Activated naive CD4-positive, alpha-beta T cell treated with anti-CD3 and anti-CD28 coated beads, Interleukin-2, amount 50 U/mL, for 72 hours (primary cell): ENCODE measurements around the gene SPATA46. TPM values are rescaled to one million over a fixed set of nuclear protein-coding genes. Genes with fewer than 3 reads are reported as not detected.
A peak's percentile ranks its signal among the peaks of the same experiment; 100 is the strongest.
"Not testable (repeated sequence)": the region's sequence is repeated elsewhere in the genome, so short reads cannot be mapped to it uniquely, and the experiment has no call there.

ENCODE experiments used
- ATAC-seq, 2 donors: fragments of 150-1000 bp; cut with Tn5 transposase; 2 replicates each; pipeline ENCODE4 v1.10.0; 2021; ENCODE audit warnings: mild to moderate bottlenecking in 2 of 2, moderate library complexity in 2 of 2
- DNase-seq, 2 donors: peaks; one replicate each; pipeline ENCODE4 v3.0.0; 2021 to 2022; ENCODE audit warnings: low spot score in 2 of 2
- H3K27ac Mint-ChIP-seq, 2 donors: one replicate each; pipeline ENCODE4 v1.8.0; 2022; ENCODE audit warnings: mild to moderate bottlenecking in 2 of 2, mixed read lengths in 2 of 2
- H3K36me3 Mint-ChIP-seq, 2 donors: one replicate each; pipeline ENCODE4 v1.8.0; 2022; ENCODE audit warnings: mixed read lengths in 2 of 2
- H3K9me3 Mint-ChIP-seq, 2 donors: one replicate each; pipeline ENCODE4 v1.8.0; 2022; ENCODE audit warnings: mixed read lengths in 2 of 2
- total RNA-seq, 2 donors: library from RNA; stranded (reverse); gene quantifications; one replicate each; pipeline ENCODE4 v1.2.3, GENCODE V29; 2022

SPATA46 gene, protein sequence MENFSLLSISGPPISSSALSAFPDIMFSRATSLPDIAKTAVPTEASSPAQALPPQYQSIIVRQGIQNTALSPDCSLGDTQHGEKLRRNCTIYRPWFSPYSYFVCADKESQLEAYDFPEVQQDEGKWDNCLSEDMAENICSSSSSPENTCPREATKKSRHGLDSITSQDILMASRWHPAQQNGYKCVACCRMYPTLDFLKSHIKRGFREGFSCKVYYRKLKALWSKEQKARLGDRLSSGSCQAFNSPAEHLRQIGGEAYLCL
- not detected for total RNA-seq

DNA sequence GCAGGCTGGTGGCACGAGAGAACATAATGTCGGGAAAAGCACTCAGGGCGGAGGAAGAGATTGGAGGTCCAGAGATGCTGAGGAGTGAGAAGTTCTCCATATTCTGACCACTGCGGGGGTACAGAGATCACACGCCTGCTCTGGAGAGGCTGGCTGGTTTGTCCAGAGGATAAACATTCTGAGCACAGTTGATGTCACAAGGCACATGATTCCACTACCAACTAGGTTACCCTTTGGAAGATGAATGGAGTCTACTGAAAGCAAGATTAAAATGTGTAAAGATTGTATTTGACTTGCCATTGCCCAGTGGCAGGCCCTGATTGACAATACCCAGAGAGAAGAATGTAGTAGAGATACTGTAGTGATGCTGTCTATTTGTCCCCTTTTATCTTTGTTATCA is at the start of gene SPATA46:
Gene SPATA46, minus strand, starts transcription at position 164 of the 400 bp plus-strand sequence. Its CDS starts 64 bp downstream, at position 100.
- DNase-seq, result no peak
- H3K27ac Mint-ChIP-seq, result no peak within 1 kb of the TSS
- no peaks in the 10 kb centered on the region for H3K36me3 Mint-ChIP-seq
- no peaks in the 10 kb centered on the region for H3K9me3 Mint-ChIP-seq
- ATAC-seq, result no peak

DNA sequence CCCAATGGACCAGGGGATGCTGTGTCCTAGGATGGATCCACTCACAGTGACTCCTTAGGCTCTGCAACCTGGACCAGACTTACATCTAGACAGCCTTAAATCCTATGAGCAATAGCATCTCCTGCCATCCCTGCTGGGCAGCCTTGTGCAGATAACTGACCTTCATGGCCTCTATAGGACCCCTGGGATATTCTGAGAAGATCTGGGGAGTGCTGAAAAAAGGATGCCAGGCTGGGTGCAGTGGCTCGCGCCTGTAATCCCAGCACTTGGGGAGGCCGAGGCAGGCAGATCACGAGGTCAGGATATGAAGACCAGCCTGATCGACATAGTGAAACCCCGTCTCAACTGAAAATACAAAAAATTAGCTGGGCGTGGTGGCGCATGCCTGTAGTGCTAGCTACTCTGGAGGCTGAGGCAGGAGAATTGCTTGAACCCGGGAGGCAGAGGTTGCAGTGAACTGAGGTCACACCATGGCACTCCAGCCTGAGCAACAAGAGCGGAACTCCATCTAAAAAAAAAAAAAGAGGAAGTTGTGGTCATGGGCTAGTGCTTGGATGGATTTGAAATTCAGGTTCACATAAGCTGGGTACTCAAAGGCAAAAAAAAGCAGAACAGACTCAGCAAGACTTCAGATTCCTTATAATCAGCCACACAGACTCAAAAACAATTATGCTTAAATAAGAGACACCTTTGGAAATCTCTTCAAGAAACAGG is 46.2 kb upstream of the SPATA46 start:
- DNase-seq (no peak), ATAC-seq (no peak)
- Mint-ChIP-seq H3K9me3 (no peaks in the 10 kb centered on the region), H3K36me3 (no peaks in the 10 kb centered on the region), H3K27ac (no peak overlapping the region)

DNA sequence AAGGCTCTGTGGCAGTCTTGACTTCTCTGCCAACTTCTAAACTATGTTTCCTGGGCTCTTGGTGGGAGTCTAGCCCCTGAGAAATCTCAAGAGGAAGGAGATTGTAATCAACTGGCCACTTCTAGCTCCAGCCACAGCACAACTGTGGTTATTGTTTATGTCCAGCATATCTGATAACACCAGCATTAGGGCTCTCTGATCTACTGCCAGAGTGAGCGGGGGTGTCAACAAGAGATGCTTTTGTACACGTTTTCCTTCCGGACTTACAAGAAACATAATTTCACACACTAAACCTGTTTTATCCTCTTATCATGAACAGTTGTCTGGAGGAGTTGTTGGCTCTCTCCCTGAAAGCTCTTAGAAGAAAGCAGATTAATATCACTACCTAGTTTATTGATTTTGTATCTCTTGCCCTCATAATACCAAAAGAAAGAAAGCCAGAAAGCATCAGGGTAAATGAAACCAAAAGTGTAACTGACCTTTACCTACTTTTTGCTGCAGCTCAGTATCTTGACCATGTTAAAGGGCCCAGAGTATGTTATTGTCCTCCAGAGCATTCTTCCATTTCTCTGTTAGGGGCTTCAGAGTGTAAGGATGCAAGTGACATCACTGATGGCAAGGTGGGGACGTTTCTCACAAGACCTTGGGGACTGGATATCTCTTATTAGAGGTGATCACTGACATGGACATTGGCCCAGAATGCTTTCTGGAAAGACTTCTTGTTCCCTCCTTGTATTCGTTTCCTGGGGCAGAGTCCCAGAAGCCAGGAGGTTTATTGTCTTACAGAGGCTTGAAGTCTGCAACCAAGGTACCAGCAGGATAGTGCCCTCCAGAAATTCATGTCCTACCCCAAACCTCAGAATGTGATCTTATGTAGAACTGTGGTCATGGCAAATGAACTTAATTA is 44.9 kb upstream of the SPATA46 start:
- no peak for DNase-seq
- no peak for ATAC-seq
- H3K36me3 Mint-ChIP-seq, result no peaks in the 10 kb centered on the region
- no peak overlapping the region for H3K27ac Mint-ChIP-seq
- H3K9me3 Mint-ChIP-seq, result no peaks in the 10 kb centered on the region

DNA sequence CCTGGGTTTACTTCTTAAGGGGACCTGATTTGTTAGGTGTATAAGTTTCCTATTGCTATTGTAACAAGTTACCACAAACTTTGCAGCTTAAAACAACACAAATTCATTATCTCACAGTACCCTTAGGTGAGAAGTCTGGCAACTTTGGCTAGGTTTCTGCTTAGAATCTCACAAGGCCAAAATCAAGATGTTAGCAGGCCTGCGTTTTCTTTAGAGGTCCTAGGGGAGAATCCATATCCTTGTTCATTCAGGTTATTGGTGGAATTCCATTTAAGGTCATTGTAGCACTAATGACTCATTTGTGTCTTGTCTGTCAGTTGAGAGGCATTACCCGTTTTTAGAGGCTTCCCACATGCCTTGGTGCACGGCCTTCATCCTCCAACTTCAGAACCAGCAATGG is 43.5 kb upstream of the SPATA46 start:
- ATAC-seq, result no peak

DNA sequence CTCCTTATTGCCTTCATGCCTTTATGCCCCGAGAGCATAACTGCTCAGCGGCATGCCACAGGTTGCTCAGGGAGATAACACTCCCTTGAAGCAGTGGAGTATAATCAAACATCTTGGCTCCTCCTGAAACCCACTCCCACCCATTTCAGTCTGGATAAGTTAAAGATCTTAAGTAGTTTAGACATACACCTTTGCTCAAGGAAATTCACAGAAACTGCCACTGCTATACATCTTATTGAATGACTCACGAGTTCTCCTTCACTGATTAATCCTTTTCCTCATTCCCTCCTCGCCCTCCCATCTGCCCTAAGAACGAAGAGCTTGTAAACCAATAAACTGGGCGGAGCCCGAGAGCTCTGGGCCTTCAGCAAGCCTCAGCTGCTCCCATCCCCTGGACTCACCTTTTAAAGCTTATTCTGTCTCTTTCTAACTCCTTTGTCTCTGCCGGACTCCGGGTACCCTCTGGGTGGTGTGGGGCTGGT is 42.8 kb upstream of the SPATA46 start:
- H3K36me3 Mint-ChIP-seq, H3K9me3 Mint-ChIP-seq, DNase-seq, H3K27ac Mint-ChIP-seq, ATAC-seq: not testable (repeated sequence)

More for the DNA sequence above, 43.5 kb upstream of the SPATA46 start:
- peak overlapping the region in 1 of 2 donors; percentile 4 for H3K27ac Mint-ChIP-seq
- H3K36me3 Mint-ChIP-seq, result no peaks in the 10 kb centered on the region
- H3K9me3 Mint-ChIP-seq, result no peaks in the 10 kb centered on the region
- DNase-seq, result no peak

DNA sequence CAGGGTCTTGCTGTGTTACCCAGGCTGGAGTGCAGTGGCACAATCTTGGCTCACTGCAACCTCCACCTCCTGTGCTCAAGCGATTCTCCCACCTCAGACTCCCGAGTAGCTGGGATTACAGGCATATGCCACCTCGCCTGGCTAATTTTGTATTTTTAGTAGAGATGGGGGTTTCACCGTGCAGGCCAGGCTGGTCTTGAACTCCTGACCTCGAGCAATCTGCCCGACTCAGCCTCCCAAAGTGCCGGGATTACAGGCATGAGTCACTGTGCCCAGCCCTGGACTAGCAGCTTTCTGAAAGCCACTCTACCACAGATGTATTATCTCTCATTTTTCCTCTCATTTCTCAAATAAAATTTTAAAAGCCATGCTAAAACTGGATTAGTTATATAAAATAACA is 41.9 kb upstream of the SPATA46 start:
- not testable (repeated sequence) for ATAC-seq, DNase-seq, H3K9me3 Mint-ChIP-seq, H3K27ac Mint-ChIP-seq, H3K36me3 Mint-ChIP-seq

DNA sequence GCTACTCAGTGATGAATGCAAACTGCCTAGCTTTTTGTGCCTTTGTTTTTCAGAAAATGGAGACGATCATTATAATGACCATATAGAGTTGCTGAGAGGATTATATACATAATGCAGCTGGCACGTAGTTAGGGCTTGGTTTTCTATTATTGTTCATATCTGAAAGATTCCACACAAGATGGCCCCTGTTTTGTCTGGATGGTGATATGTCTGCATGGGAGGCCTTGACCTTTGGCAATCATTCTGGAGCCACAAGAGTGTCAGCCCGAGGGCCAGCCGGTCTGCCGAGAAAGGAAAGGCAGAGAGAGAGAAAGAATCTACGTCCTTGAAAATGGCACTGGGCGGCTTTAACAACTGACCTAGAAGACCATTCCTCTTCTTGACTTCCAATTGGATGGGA is 41.0 kb upstream of the SPATA46 start:
- DNase-seq, result no peak
- ATAC-seq, result no peak
- H3K9me3 Mint-ChIP-seq, result no peaks in the 10 kb centered on the region
- no peak overlapping the region for H3K27ac Mint-ChIP-seq
- no peaks in the 10 kb centered on the region for H3K36me3 Mint-ChIP-seq

DNA sequence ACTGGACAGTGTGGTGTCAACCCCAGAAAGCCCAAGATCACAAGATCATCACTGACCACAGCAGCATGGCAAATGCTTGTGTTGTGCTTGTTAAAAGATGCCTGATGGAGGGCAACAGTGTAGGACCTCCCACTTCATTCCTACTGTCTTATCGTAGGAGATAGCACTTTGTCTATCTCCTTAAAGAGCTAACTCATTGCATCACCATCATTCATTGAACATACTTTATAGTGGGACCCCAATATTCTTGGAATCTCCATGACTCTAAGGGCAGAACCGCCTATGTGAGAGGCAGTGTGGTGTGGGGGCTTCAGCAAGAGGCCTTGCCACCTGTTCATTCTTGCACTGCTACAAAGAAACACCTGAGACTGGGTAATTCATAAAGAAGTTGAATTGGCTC is 40.3 kb upstream of the SPATA46 start:
- no peak for ATAC-seq
- no peak overlapping the region for H3K27ac Mint-ChIP-seq
- no peaks in the 10 kb centered on the region for H3K36me3 Mint-ChIP-seq
- no peaks in the 10 kb centered on the region for H3K9me3 Mint-ChIP-seq
- no peak for DNase-seq

DNA sequence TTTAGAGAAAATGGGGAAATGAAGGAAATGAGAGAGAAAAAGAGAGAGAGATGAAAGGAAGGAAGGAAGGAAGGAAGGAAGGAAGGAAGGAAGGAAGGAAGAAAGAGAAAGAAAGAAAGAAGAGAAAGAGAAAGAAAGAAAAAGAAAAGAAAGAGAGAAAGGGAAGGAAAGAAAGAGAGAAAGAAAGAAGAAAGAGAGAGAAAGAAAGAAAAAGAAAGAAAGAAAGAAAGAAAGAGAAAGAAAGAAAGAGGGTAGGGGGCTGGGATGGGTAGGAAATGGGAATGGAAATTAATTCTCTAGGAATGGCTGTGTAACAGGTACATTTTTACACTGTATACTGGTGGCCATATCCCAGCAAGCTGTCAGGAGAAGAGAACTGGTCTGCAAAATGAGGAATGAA is 39.6 kb upstream of the SPATA46 start:
- H3K9me3 Mint-ChIP-seq, result no peaks in the 10 kb centered on the region
- ATAC-seq, result no peak
- no peaks in the 10 kb centered on the region for H3K36me3 Mint-ChIP-seq
- no peak for DNase-seq
- H3K27ac Mint-ChIP-seq, result no peak overlapping the region

DNA sequence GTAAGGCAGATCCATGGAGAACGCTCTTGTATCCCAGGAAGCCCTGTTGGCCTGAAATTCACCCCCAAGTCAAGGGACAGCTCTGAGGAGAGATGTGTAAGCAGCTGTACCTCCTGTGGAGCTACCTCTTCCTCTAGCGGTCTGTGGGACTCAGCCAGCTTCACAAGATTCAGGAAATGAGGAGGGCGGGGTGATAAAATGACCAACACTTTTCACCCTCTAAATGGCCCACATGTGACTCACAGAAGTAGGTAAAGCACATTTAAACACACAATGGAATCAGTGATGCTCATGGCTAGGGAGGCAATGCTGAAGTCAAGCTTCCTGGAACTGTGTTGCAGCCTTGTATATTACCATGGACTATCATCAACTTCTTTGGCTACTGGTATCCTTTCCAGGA is 35.3 kb upstream of the SPATA46 start, which contains the start of gene SH2D1B:
Gene SH2D1B, minus strand, starts transcription at position 135 of the 400 bp plus-strand sequence. Its CDS starts 120 bp downstream, at position 15.
- Mint-ChIP-seq H3K36me3 (no peaks in the 10 kb centered on the region), H3K27ac (no peak within 1 kb of the TSS), H3K9me3 (no peaks in the 10 kb centered on the region)
- DNase-seq (no peak), ATAC-seq (no peak)

DNA sequence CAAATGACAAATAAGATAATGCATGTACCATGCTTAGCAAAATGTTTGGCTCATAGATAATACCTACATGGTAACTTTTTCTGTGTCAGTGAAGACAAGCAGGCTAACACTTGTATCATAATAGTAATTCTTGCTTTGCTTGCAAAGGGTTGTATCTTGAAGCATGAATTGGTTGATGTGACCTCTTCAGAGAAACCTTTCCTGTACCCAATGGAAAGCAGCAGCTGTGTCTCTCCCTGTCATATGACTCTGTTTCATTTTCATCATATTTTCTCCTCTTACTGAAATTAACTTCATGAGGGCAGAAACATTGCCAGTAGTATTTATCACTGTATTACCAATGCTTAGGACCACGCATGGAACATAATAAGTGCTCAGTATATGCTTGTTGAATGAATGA is 30.9 kb upstream of the SPATA46 start:
- H3K9me3 Mint-ChIP-seq, result no peaks in the 10 kb centered on the region
- no peak overlapping the region for H3K27ac Mint-ChIP-seq
- DNase-seq (no peak), ATAC-seq (no peak)
- H3K36me3 Mint-ChIP-seq, result no peaks in the 10 kb centered on the region

DNA sequence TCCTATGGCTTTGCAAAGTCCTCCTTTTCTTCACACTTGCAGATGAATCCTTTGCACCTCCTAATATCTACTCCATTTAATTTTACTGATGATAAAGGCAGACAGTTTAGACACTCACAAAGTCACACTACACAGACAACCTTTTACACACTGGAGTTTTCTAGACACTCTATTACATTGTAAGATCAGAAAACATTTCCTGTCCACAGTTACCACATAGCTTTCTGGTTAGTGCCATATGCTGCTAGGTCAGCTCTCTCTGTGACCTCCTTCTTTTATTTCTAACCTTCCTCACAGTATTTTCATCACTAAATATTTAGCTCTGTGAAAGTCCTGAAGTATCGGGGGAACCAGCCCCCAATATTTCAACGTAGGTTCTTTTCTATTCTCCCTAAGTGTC is 30.2 kb upstream of the SPATA46 start:
- Mint-ChIP-seq H3K36me3 (no peaks in the 10 kb centered on the region), H3K9me3 (no peaks in the 10 kb centered on the region), H3K27ac (no peak overlapping the region)
- ATAC-seq, result no peak
- DNase-seq, result no peak

DNA sequence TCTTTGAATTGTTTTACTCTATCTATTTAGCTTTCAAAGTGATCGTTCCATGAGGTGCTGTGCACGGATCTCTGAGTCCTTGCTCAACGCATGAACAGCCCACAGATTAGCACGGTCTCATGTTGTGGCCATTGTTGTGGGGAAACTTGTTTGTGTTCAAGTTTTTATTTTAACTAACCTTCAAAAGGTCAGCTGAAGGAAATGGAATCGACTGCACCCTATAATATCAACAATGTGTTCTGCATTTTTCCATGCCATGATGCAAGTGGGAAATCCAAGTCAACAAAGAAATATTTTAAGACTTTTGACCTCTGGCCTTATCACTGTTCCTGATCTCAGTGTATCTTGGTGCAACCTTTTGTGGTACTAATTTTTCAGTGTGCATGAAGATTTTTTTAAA is 29.1 kb upstream of the SPATA46 start:
- H3K36me3 Mint-ChIP-seq, result no peaks in the 10 kb centered on the region
- H3K9me3 Mint-ChIP-seq, result no peaks in the 10 kb centered on the region
- DNase-seq, result no peak
- ATAC-seq, result no peak
- H3K27ac Mint-ChIP-seq, result no peak overlapping the region

DNA sequence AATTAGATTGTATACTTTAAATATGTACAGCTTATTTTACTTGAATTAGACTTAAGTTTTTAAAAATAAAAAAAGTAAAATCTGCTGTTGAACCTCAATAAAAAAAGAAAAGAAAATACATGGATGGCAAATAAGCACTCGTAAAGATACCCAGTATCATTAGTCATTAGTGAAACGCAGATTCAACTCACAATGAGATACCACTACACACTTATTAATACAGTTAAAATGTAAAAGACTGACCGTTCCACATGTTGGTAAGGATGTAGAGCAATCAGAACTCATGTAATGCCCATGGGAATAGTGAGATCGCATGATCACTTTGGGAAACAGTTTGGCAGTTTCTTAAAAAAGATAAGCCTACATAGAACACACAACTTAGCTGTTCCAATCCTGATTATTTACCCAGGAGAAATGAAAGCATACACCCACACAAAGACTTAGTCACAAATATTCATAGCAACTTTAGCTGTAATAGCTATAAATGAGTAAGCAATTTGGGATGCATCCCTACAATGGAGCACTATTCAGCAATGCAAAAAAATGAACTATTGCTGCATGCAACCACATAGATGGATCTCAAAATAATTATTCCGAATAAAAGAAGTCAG is 28.0 kb upstream of the SPATA46 start:
- Mint-ChIP-seq H3K9me3 (no peaks in the 10 kb centered on the region), H3K36me3 (no peaks in the 10 kb centered on the region), H3K27ac (no peak overlapping the region)
- no peak for ATAC-seq
- no peak for DNase-seq

DNA sequence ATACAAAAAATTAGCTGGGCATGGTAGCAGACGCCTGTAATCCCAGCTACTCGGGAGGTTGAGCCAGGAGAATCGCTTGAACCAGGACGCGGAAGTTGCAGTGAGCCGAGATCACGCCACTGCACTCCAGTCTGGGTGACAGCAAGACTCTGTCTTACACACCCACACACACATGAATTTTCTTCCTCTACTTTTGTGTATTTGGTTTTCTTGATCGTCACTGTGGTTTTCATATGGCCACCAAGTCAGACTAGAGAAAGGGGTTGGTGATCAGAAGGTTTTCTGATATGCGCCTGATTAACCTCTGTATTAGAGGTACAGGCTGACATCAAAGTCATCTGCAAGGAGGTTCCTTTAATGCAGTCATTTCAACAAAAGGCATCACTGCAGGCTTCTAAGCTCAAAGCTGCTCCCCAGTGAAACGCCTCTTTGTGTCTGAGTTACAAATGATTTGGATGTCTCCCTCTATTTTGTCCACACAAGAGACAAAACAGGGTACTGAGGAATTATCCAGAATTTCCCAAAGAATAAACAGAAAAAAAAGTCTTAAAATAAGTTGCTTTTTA is 24.2 kb upstream of the SPATA46 start:
- H3K27ac Mint-ChIP-seq, result no peak overlapping the region
- ATAC-seq, result no peak
- no peaks in the 10 kb centered on the region for H3K9me3 Mint-ChIP-seq

DNA sequence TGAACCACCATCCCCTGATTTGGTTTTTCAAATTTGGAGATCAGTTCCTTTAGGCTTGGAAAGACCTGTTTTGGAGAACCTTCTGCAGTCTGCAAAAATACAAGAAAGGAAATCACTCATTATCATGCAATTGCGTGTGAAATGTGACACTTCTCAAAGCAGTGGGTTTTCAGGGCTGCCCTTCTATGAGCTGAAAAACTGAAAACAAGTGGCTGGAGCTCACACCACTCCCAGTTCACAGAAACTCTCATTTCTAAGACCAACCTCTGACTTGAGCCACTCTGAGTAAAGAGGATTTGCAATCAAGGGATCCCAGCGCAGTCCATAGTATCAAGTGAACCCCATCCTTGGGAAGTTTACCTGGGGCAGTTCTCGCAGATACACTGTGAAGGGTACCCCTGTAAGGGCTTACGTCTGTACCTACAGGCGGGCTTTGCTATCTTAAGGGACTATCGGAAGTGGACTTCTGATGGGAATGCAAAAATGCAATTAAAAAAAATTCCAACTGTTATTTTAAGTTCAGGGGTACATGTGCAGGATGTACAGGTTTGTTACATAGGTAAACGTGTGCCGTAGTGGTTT is 22.4 kb upstream of the SPATA46 start:
- H3K27ac Mint-ChIP-seq, result no peak overlapping the region
- DNase-seq, result no peak
- H3K9me3 Mint-ChIP-seq, result no peaks in the 10 kb centered on the region
- no peaks in the 10 kb centered on the region for H3K36me3 Mint-ChIP-seq
- ATAC-seq, result no peak

More for the DNA sequence above, 24.2 kb upstream of the SPATA46 start:
- DNase-seq, result no peak
- H3K36me3 Mint-ChIP-seq, result no peaks in the 10 kb centered on the region
